NCI-H446 (cell line): Measurements from ENCODE around the gene DMBT1.

Experiments
- DNase-seq, 2 experiments: peaks; one replicate each; lab custom pipeline; 2025; lab: John Stamatoyannopoulos, UW

DMBT1 gene

GRCh38 chr10:122560279-122560804 is at the start of gene DMBT1:
DMBT1 (plus strand) TSS chr10:122560754; CDS start chr10:122560771, 17 bp downstream.
- DNase-seq, result no peak

GRCh38 chr10:122513053-122513452 is 47.5 kb upstream of the DMBT1 start:
- no peak for DNase-seq

GRCh38 chr10:122514045-122514840 is 46.3 kb upstream of the DMBT1 start:
- DNase-seq, result no peak

- DNase-seq, result no peak
These were observed 45.5 kb upstream of the DMBT1 start for GRCh38 chr10:122515022-122515424.

GRCh38 chr10:122515588-122516231 is 44.8 kb upstream of the DMBT1 start:
- DNase-seq, result no peak

GRCh38 chr10:122516734-122517133 is 43.8 kb upstream of the DMBT1 start:
- DNase-seq, result no peak

- DNase-seq, result peak in 1 of 2 experiments; percentile 18
These were observed 41.4 kb upstream of the DMBT1 start for GRCh38 chr10:122519144-122519543.

- DNase-seq, result no peak
These were observed 40.7 kb upstream of the DMBT1 start for GRCh38 chr10:122519873-122520272.

- peak in 1 of 2 experiments; percentile 36 for DNase-seq
These were observed 39.5 kb upstream of the DMBT1 start for GRCh38 chr10:122521011-122521410.

GRCh38 chr10:122524811-122525210 is 35.7 kb upstream of the DMBT1 start:
- no peak for DNase-seq

GRCh38 chr10:122525788-122526187 is 34.8 kb upstream of the DMBT1 start:
- peak in 1 of 2 experiments; percentile 13 for DNase-seq

- DNase-seq, result no peak
These were observed 33.7 kb upstream of the DMBT1 start for GRCh38 chr10:122526892-122527291.

GRCh38 chr10:122530177-122530576 is 30.4 kb upstream of the DMBT1 start:
- no peak for DNase-seq

GRCh38 chr10:122531261-122531660 is 29.3 kb upstream of the DMBT1 start:
- no peak for DNase-seq

GRCh38 chr10:122531939-122532338 is 28.6 kb upstream of the DMBT1 start:
- DNase-seq, result no peak

GRCh38 chr10:122532601-122533296 is 27.8 kb upstream of the DMBT1 start:
- no peak for DNase-seq

- no peak for DNase-seq
These were observed 23.0 kb upstream of the DMBT1 start for GRCh38 chr10:122537545-122537944.

GRCh38 chr10:122541541-122542002 is 19.0 kb upstream of the DMBT1 start:
- no peak for DNase-seq

- peak; percentile 64 to 85 for DNase-seq
These were observed 16.7 kb upstream of the DMBT1 start for GRCh38 chr10:122543676-122544445.

GRCh38 chr10:122544493-122544892 is 16.1 kb upstream of the DMBT1 start:
- no peak for DNase-seq

- no peak for DNase-seq
These were observed 14.3 kb upstream of the DMBT1 start for GRCh38 chr10:122546242-122546641.
